H1 (cell line): ENCODE data around the gene GLB1L3. TPM values are rescaled to one million over a fixed set of nuclear protein-coding genes. Genes with fewer than 3 reads are reported as not detected.

Experiments used
- CTCF ChIA-PET: fragments of 300-600 bp; sonication (Branson Sonifier 250); formaldehyde crosslinking; loops from one replicate; lab custom pipeline; 2021; ENCODE audit not compliant: partially characterized antibody; lab: Charles Lee
- POLR2A ChIA-PET: fragments of 300-600 bp; sonication (Branson Sonifier 250); formaldehyde crosslinking; loops from one replicate; lab custom pipeline; 2021; ENCODE audit warnings: inconsistent platforms; ENCODE audit not compliant: partially characterized antibody; lab: Charles Lee
- DNase-seq, 2 experiments: peaks; one replicate each; pipeline versions ENCODE4 v3.0.0 to v3.0.0-alpha.2; 2010 to 2022; ENCODE audit warnings: low spot score in 2 of 2, low read depth in 1 of 2, mixed read lengths in 1 of 2
- FAIRE-seq: peaks from 2 replicates; lab custom pipeline; 2011; peaks lifted over from hg19 to GRCh38; lab: Jason Lieb, UNC
- H2AFZ ChIP-seq: 2 replicates; pipeline ENCODE4 v1.8.1; 2012; ENCODE audit warnings: low read length, inconsistent platforms
- H2AK5ac ChIP-seq: 2 replicates; pipeline ENCODE4 v1.6.1; 2013; ENCODE audit warnings: low read depth, low read length
- H2BK120ac ChIP-seq: replicated peaks from 2 replicates; pipeline ENCODE3; 2013; ENCODE audit warnings: low read depth, low read length, inconsistent platforms
- H2BK12ac ChIP-seq: 2 replicates; pipeline ENCODE4 v1.6.1; 2013; ENCODE audit warnings: low read depth, low read length
- H2BK15ac ChIP-seq: 2 replicates; pipeline ENCODE4 v1.6.1; 2013; ENCODE audit warnings: low read length
- H2BK20ac ChIP-seq: 2 replicates; pipeline ENCODE4 v1.6.1; 2013; ENCODE audit warnings: low read length
- H2BK5ac ChIP-seq: 2 replicates; pipeline ENCODE4 v1.6.1; 2013; ENCODE audit warnings: low read depth, low read length
- H3K14ac ChIP-seq: 2 replicates; pipeline ENCODE4 v1.6.1; 2013; ENCODE audit warnings: inconsistent platforms; ENCODE audit not compliant: insufficient read length
- H3K18ac ChIP-seq: 2 replicates; pipeline ENCODE4 v1.6.1; 2013; ENCODE audit warnings: low read length; ENCODE audit errors: extremely low read depth
- H3K23ac ChIP-seq: 2 replicates; pipeline ENCODE4 v1.6.1; 2013; ENCODE audit warnings: inconsistent platforms; ENCODE audit not compliant: insufficient read length
- H3K23me2 ChIP-seq: 2 replicates; pipeline ENCODE4 v1.6.1; 2013; ENCODE audit warnings: low read depth, low read length
- H3K27ac ChIP-seq: 2 replicates; pipeline ENCODE4 v1.6.1; 2011; ENCODE audit warnings: low read depth, low read length, inconsistent platforms
- H3K27me3 ChIP-seq, 4 experiments: replicated peaks in 1 of 4; 1 replicate in 1 of 4; 2 replicates in 3 of 4; pipeline versions ENCODE4 v1.6.1 to v1.8.1; 2011 to 2013; ENCODE audit warnings: low read length in 3 of 4, mild to moderate bottlenecking in 3 of 4, inconsistent platforms in 2 of 4, mixed read lengths in 2 of 4, moderate library complexity in 1 of 4; ENCODE audit not compliant: control insufficient read depth in 3 of 4, insufficient read depth in 3 of 4; ENCODE audit errors: extremely low read depth in 1 of 4
- H3K36me3 ChIP-seq, 4 experiments: 2 replicates each; pipeline versions ENCODE4 v1.6.1 to v1.8.1; 2011 to 2013; ENCODE audit warnings: mild to moderate bottlenecking in 4 of 4, low read length in 3 of 4, moderate library complexity in 2 of 4, control low read depth in 1 of 4, inconsistent platforms in 1 of 4; ENCODE audit not compliant: insufficient read depth in 4 of 4, control insufficient read depth in 2 of 4
- H3K4ac ChIP-seq: replicated peaks from 2 replicates; pipeline ENCODE3; 2013; ENCODE audit warnings: low read length, low read depth, mixed read lengths, inconsistent platforms; ENCODE audit not compliant: insufficient read length
- H3K4me1 ChIP-seq, 4 experiments: replicated peaks in 1 of 4; 1 replicate in 1 of 4; 2 replicates in 3 of 4; pipeline versions ENCODE4 v1.6.1 to v1.8.1; 2011 to 2013; ENCODE audit warnings: low read length in 3 of 4, inconsistent platforms in 2 of 4, mixed read lengths in 1 of 4; ENCODE audit not compliant: insufficient read depth in 4 of 4, control insufficient read depth in 3 of 4
- H3K4me2 ChIP-seq, 2 experiments: 2 replicates each; pipeline versions ENCODE4 v1.6.1 to v1.8.1; 2011 to 2013; ENCODE audit warnings: low read depth in 2 of 2, low read length in 2 of 2, control low read depth in 1 of 2, inconsistent platforms in 1 of 2, mild to moderate bottlenecking in 1 of 2; ENCODE audit not compliant: insufficient read depth in 1 of 2
- H3K4me3 ChIP-seq, 4 experiments: fragments of 200-600, 300-600 bp in 1 of 4; sonication (generic), shearing (Covaris generic), sonication (Bioruptor Twin) in 1 of 4; 2 replicates each; pipeline versions ENCODE4 v1.5.1 to v1.8.1; 2011 to 2016; ENCODE audit warnings: low read length in 4 of 4, low read depth in 3 of 4, control low read depth in 2 of 4, inconsistent platforms in 2 of 4, mild to moderate bottlenecking in 2 of 4, mixed read lengths in 1 of 4, moderate library complexity in 1 of 4; ENCODE audit not compliant: insufficient read depth in 2 of 4; ENCODE audit errors: extremely low read depth in 1 of 4
- H3K56ac ChIP-seq: replicated peaks from 2 replicates; pipeline ENCODE3; 2013; ENCODE audit warnings: low read depth, mild to moderate bottlenecking, mixed read lengths, low read length, inconsistent platforms; ENCODE audit not compliant: insufficient read length
- H3K79me1 ChIP-seq: 2 replicates; pipeline ENCODE4 v1.6.1; 2013; ENCODE audit warnings: low read depth, low read length, control low read depth
- H3K79me2 ChIP-seq, 2 experiments: 2 replicates each; pipeline versions ENCODE4 v1.6.1 to v1.8.1; 2012 to 2013; ENCODE audit warnings: low read length in 2 of 2, mild to moderate bottlenecking in 2 of 2, inconsistent platforms in 1 of 2; ENCODE audit not compliant: insufficient read depth in 2 of 2, control insufficient read depth in 1 of 2
- H3K9ac ChIP-seq, 4 experiments: replicated peaks in 1 of 4; 1 replicate in 1 of 4; 2 replicates in 3 of 4; pipeline versions ENCODE4 v1.6.1 to v1.8.1; 2011 to 2013; ENCODE audit warnings: low read depth in 3 of 4, low read length in 3 of 4, control low read depth in 2 of 4, mild to moderate bottlenecking in 2 of 4, moderate library complexity in 2 of 4, inconsistent platforms in 1 of 4; ENCODE audit errors: extremely low read depth in 1 of 4
- H3K9me3 ChIP-seq, 2 experiments: 2 replicates each; pipeline versions ENCODE4 v1.6.1 to v1.8.1; 2012 to 2013; ENCODE audit warnings: mild to moderate bottlenecking in 2 of 2, moderate library complexity in 2 of 2, control low read depth in 1 of 2, inconsistent platforms in 1 of 2, low read depth in 1 of 2, low read length in 1 of 2, mixed read lengths in 1 of 2; ENCODE audit not compliant: insufficient read depth in 2 of 2
- H4K20me1 ChIP-seq, 2 experiments: replicated peaks in 1 of 2; 2 replicates each; pipeline versions ENCODE3 to v1.8.1; 2011 to 2013; ENCODE audit warnings: inconsistent platforms in 2 of 2, low read length in 2 of 2, mild to moderate bottlenecking in 1 of 2; ENCODE audit not compliant: insufficient read depth in 2 of 2, control insufficient read depth in 1 of 2
- H4K5ac ChIP-seq: 2 replicates; pipeline ENCODE4 v1.6.1; 2013; ENCODE audit warnings: low read length, low read depth, mixed read lengths, inconsistent platforms; ENCODE audit not compliant: insufficient read length
- H4K8ac ChIP-seq: 2 replicates; pipeline ENCODE4 v1.8.0; 2013; ENCODE audit warnings: mild to moderate bottlenecking, moderate library complexity, low read length, inconsistent platforms; ENCODE audit not compliant: insufficient read depth; ENCODE audit errors: extremely low read depth
- H4K91ac ChIP-seq: replicated peaks from 2 replicates; pipeline ENCODE3; 2013; ENCODE audit warnings: low read length, mixed read lengths, inconsistent platforms; ENCODE audit not compliant: insufficient read length
- CBX5 ChIP-seq: fragments of 300-800, 300-1000 bp; sonication (generic); IDR thresholded peaks from 2 replicates; pipeline ENCODE4 v1.7.1; 2016; ENCODE audit warnings: antibody characterized with exemption, low read length, low read depth
- CREB1 ChIP-seq: IDR thresholded peaks from 2 replicates; pipeline ENCODE4 v1.6.1; 2012; ENCODE audit warnings: inconsistent platforms
- E2F6 ChIP-seq: IDR thresholded peaks from 2 replicates; pipeline ENCODE4 v1.6.1; 2012; ENCODE audit warnings: inconsistent platforms
- EP300 ChIP-seq, 2 experiments: IDR thresholded peaks; 1 replicate in 1 of 2; 2 replicates in 1 of 2; pipeline ENCODE4 v1.6.1; 2011 to 2012; ENCODE audit warnings: low read depth in 2 of 2, low read length in 2 of 2, mild to moderate bottlenecking in 2 of 2, borderline replicate concordance in 1 of 2, inconsistent platforms in 1 of 2, moderate library complexity in 1 of 2
- GTF2F1 ChIP-seq: IDR thresholded peaks from 2 replicates; pipeline ENCODE4 v1.6.1; 2012; ENCODE audit warnings: low read depth, low read length, improper control_type of control experiment, borderline replicate concordance
- JUND ChIP-seq: IDR thresholded peaks from 2 replicates; pipeline ENCODE4 v1.6.1; 2011; ENCODE audit warnings: mild to moderate bottlenecking, improper control_type of control experiment, low read length
- POU5F1 ChIP-seq: IDR thresholded peaks from 2 replicates; pipeline ENCODE4 v1.6.1; 2011; ENCODE audit warnings: low read depth, mild to moderate bottlenecking, low read length, moderate library complexity
- RXRA ChIP-seq: IDR thresholded peaks from 2 replicates; pipeline ENCODE4 v1.6.1; 2011; ENCODE audit warnings: low read depth, mild to moderate bottlenecking, low read length, moderate library complexity; ENCODE audit not compliant: insufficient read depth
- SP1 ChIP-seq: IDR thresholded peaks from 2 replicates; pipeline ENCODE4 v1.6.1; 2011; ENCODE audit warnings: low read depth, low read length
- TAF7 ChIP-seq: optimal IDR thresholded peaks from 2 replicates; pipeline ENCODE3; 2011; ENCODE audit warnings: low read depth, mild to moderate bottlenecking, inconsistent platforms, low read length, moderate library complexity, borderline replicate concordance
- WGBS, 2 experiments: shearing (Covaris generic) in 1 of 2; methylation state at CpG; one replicate each; pipeline versions ENCODE4 v1.1.6 to v1.1.7; 2013 to 2015; ENCODE audit warnings: low lambda C conversion rate in 2 of 2, mixed read lengths in 2 of 2, inconsistent platforms in 1 of 2, low coverage in 1 of 2, missing lambda C conversion rate in 1 of 2; ENCODE audit not compliant: insufficient replicate concordance in 2 of 2, insufficient coverage in 1 of 2, insufficient read length in 1 of 2; ENCODE audit errors: extremely low coverage in 1 of 2, missing lambda C conversion rate in 1 of 2; 5-methylcytosine and 5-hydroxymethylcytosine counted together
- polyA plus RNA-seq, 7 experiments: library from polyadenylated mRNA; depleted of rRNA in 3 of 7; stranded (reverse) in 5 of 7; unstranded in 2 of 7; fragments of >200 nt in 5 of 7; fragments of 200-250 nt in 2 of 7; gene quantifications; 1 replicate in 5 of 7; 2 replicates in 1 of 7; 4 replicates in 1 of 7; pipeline versions ENCODE4 v1.2.1 to v1.2.3, GENCODE V29; 2011 to 2013; ENCODE audit warnings: missing spikeins in 2 of 7, mixed read lengths in 2 of 7
- total RNA-seq: library from RNA; stranded (reverse); fragmentation: NEBNext Ultra II Directional; extraction: Animal tissue kit (Norgen Biotek cat#: 25700); gene quantifications from 2 replicates; pipeline ENCODE4 v1.2.1, GENCODE V29; 2021
- TF ChIP-seq, protein P1 (sequence below): IDR thresholded peaks from 2 replicates; pipeline ENCODE4 v1.6.1; 2011; ENCODE audit warnings: low read depth, mild to moderate bottlenecking, low read length; ENCODE audit not compliant: insufficient read depth

GLB1L3 gene
- total and polyA plus RNA-seq, 2 of the 8 experiments (the other 6 are each of a cell fraction or from before 2014, with no cell fraction given), result 14.9 to 33.2 TPM

DNA sequence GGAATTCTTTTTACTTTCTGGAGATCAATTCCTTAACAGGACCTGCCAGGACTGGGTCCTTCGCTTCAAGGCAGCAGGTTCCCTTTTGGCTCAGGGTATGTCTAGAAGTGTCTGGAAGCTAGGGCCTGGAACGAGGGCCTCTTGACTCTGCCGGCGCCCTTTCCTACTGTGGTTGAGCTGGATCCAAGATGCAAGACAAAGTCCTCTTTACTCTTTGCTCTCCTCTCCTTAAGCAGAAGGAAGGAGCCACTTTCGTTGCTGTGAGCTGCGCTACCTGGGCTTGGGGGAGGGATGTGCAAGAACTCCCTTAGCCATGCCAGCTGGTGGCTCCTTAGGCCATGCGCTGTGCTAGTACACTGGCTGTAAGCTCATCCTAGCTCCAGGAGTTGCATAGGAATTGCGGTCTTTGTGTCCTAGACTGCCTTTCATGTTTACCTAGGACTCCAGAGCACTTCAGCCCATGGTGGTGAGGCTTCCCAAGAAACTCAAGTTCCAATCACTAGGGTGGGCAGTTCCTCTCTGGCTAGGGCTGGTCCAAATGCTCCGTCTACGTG is 73.7 kb downstream of the GLB1L3 start:
- H3K27me3 ChIP-seq, result no peaks in the 10 kb centered on the region; a peak in 1 of 7 replicates
- H3K23ac ChIP-seq, result no peak overlapping the region
- H2BK12ac ChIP-seq, result no peak overlapping the region
- no peaks in the 10 kb centered on the region for H3K23me2 ChIP-seq
- 0 out of 2 replicates have a peak overlapping the region, but pooled peaks have one; percentile 3 for H2BK5ac ChIP-seq
- H3K4me3 ChIP-seq, result no peak overlapping the region
- no peaks in the 10 kb centered on the region for H3K9me3 ChIP-seq
- H2BK120ac ChIP-seq, result no peak overlapping the region
- no peak for DNase-seq
- H2AK5ac ChIP-seq, result no peak overlapping the region
- no peak for FAIRE-seq
- H3K9ac ChIP-seq, result no peak overlapping the region
- CTCF ChIA-PET, result interaction anchor here (1.3 to 1.7 kb wide), 2 partner anchors 9 to 43 kb away, joined by 4 to 6 read pairs; no protein-coding TSS in a partner anchor
- H4K5ac ChIP-seq, result no peak overlapping the region
- no peak overlapping the region for H2BK15ac ChIP-seq
- H3K14ac ChIP-seq, result no peak overlapping the region
- no peak overlapping the region for H3K4ac ChIP-seq
- WGBS, 2 experiments, result 86% methylated on average over 10 of the region's 10 CpGs; no CpG with 5 or more reads in 1 of the 2 experiments
- peaks cover 0 to 3% (median 1%) of the 10 kb centered on the region in 4 experiments; a peak in 3 of 7 replicates for H3K4me1 ChIP-seq
- no peak overlapping the region for H4K8ac ChIP-seq
- H3K79me2 ChIP-seq, result no peaks in the 10 kb centered on the region
- H2BK20ac ChIP-seq, result no peak overlapping the region
- H3K56ac ChIP-seq, result no peak overlapping the region
- H3K27ac ChIP-seq, result no peak overlapping the region
- POLR2A ChIA-PET, result no interaction called here
- no peak overlapping the region for H4K91ac ChIP-seq
- no peak overlapping the region for H3K18ac ChIP-seq
- no peaks in the 10 kb centered on the region for H3K79me1 ChIP-seq
- H4K20me1 ChIP-seq, result no peaks in the 10 kb centered on the region
- no peak overlapping the region for H3K4me2 ChIP-seq
- no peak overlapping the region for H2AFZ ChIP-seq
- H3K36me3 ChIP-seq, result no peaks in the 10 kb centered on the region
- TF ChIP-seq, protein P1, sequence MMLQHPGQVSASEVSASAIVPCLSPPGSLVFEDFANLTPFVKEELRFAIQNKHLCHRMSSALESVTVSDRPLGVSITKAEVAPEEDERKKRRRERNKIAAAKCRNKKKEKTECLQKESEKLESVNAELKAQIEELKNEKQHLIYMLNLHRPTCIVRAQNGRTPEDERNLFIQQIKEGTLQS, result no peak
- no peak for TF ChIP-seq E2F6
- TF ChIP-seq TAF7, result no peak
- TF ChIP-seq POU5F1, result no peak
- TF ChIP-seq CBX5, result no peak
- TF ChIP-seq GTF2F1, result no peak
- TF ChIP-seq RXRA, result no peak
- TF ChIP-seq CREB1, result no peak
- TF ChIP-seq EP300 (IDR thresholded peaks at IDR 0.05; ENCODE audit: borderline replicate concordance in 1 of 2, low read depth in 2 of 2, low read length in 2 of 2), result no peak
- no peak for TF ChIP-seq JUND
- TF ChIP-seq SP1, result no peak
